Measurements from ENCODE around the gene DNAAF2.

Gene DNAAF2

DNA sequence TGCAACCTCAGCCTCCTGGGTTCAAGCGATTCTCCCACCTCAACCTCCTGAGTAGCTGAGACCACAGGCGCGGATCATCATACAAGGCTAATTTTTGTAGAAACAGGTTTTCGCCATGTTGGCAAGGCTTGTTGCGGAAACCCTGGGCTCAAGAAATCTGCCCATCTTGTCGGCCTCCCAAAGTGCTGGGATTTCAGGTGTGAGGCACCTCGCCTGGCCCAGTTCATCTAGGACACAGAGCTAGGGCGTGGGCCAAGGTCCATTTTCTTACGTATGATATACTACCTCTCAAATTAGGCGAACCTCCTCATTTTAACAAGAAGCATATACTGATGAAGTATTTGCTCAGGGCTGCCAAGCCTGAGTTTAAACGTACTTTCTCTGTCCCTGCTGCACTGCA, 51.0 kb downstream of the DNAAF2 start:
- no peaks in the 10 kb centered on the region for H3K9me3 ChIP-seq (ENCODE audit: control insufficient read depth, insufficient read depth, low read depth, low read length)
- CTCF ChIA-PET = interaction anchor here (1.6 kb wide), 1 partner anchor 122 kb away, joined by 5 read pairs; no protein-coding TSS in a partner anchor
- peak overlapping the region; percentile 7 for H3K4me3 ChIP-seq (ENCODE audit: low read depth, low read length)
- H3K4me1 ChIP-seq (ENCODE audit: control insufficient read depth, insufficient read depth, low read length) = peaks cover 9% of the 10 kb centered on the region
- no peak overlapping the region for H3K27ac ChIP-seq (ENCODE audit: extremely low read depth, low read depth, low read length)
- no peak for TF ChIP-seq SETDB1 (IDR thresholded peaks at IDR 0.05; ENCODE audit: insufficient read length, low read length)
- no peak for TF ChIP-seq ZNF560 (tag by site-specific recombination; IDR thresholded peaks at IDR 0.05; ENCODE audit: borderline replicate concordance)
- TF ChIP-seq, protein P1, sequence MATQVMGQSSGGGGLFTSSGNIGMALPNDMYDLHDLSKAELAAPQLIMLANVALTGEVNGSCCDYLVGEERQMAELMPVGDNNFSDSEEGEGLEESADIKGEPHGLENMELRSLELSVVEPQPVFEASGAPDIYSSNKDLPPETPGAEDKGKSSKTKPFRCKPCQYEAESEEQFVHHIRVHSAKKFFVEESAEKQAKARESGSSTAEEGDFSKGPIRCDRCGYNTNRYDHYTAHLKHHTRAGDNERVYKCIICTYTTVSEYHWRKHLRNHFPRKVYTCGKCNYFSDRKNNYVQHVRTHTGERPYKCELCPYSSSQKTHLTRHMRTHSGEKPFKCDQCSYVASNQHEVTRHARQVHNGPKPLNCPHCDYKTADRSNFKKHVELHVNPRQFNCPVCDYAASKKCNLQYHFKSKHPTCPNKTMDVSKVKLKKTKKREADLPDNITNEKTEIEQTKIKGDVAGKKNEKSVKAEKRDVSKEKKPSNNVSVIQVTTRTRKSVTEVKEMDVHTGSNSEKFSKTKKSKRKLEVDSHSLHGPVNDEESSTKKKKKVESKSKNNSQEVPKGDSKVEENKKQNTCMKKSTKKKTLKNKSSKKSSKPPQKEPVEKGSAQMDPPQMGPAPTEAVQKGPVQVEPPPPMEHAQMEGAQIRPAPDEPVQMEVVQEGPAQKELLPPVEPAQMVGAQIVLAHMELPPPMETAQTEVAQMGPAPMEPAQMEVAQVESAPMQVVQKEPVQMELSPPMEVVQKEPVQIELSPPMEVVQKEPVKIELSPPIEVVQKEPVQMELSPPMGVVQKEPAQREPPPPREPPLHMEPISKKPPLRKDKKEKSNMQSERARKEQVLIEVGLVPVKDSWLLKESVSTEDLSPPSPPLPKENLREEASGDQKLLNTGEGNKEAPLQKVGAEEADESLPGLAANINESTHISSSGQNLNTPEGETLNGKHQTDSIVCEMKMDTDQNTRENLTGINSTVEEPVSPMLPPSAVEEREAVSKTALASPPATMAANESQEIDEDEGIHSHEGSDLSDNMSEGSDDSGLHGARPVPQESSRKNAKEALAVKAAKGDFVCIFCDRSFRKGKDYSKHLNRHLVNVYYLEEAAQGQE (tag by site-specific recombination; IDR thresholded peaks at IDR 0.05) = no peak
- no peak for TF ChIP-seq ZNF423 (tag by site-specific recombination; IDR thresholded peaks at IDR 0.05)
- no peak for TF ChIP-seq ZNF146 (tag by site-specific recombination; IDR thresholded peaks at IDR 0.05)
- no peak for TF ChIP-seq HOXC10 (CRISPR knock-in tag; IDR thresholded peaks at IDR 0.05)
- no peak for TF ChIP-seq ZNF248 (tag by site-specific recombination; IDR thresholded peaks at IDR 0.05)
- no peak for TF ChIP-seq GLI2 (tag by site-specific recombination; IDR thresholded peaks at IDR 0.05; ENCODE audit: borderline replicate concordance, low read depth)
- TF ChIP-seq KLF10 (tag by site-specific recombination; IDR thresholded peaks at IDR 0.05) = no peak
- TF ChIP-seq, protein P2, sequence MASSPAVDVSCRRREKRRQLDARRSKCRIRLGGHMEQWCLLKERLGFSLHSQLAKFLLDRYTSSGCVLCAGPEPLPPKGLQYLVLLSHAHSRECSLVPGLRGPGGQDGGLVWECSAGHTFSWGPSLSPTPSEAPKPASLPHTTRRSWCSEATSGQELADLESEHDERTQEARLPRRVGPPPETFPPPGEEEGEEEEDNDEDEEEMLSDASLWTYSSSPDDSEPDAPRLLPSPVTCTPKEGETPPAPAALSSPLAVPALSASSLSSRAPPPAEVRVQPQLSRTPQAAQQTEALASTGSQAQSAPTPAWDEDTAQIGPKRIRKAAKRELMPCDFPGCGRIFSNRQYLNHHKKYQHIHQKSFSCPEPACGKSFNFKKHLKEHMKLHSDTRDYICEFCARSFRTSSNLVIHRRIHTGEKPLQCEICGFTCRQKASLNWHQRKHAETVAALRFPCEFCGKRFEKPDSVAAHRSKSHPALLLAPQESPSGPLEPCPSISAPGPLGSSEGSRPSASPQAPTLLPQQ (tag by site-specific recombination; IDR thresholded peaks at IDR 0.05) = no peak
- no peak for TF ChIP-seq GFI1B (tag by site-specific recombination; IDR thresholded peaks at IDR 0.05)
- no peak for TF ChIP-seq SP7 (tag by site-specific recombination; IDR thresholded peaks at IDR 0.05)
- POLR2A ChIA-PET = interaction anchor here (1.1 kb wide), 1 partner anchor 18 kb away, joined by 7 read pairs; no protein-coding TSS in a partner anchor
- peaks cover 26 to 31% of the 10 kb centered on the region in 2 experiments; a peak in 2 of 3 replicates for H3K36me3 ChIP-seq (ENCODE audit: control insufficient read depth in 2 of 2, insufficient read depth in 1 of 2, low read length in 2 of 2)

DNA sequence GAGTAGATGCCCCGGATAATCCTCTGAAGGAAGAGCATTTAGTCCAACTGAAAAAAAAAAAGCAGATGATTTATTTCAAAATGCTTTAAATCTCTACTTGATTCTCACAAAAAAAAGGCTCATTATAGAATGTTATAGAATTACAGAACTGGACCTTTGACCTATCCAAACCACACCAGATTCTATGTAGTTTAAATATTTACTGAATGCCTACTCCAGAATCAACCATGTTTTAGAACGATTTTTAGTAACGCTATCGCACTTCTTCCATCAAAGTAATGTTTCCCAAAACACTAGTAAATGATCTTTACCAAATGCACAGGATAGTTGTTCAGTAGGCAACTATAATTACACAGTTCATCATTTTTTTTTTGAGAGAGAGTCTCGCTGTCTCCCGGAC, 51.4 kb downstream of the DNAAF2 start:
- Histone ChIP-seq H3K36me3 (ENCODE audit: control insufficient read depth in 2 of 2, insufficient read depth in 1 of 2, low read length in 2 of 2) (peaks cover 26 to 31% of the 10 kb centered on the region in 2 experiments; a peak in 2 of 3 replicates), H3K27ac (ENCODE audit: extremely low read depth, low read depth, low read length) (no peak overlapping the region), H3K9me3 (ENCODE audit: control insufficient read depth, insufficient read depth, low read depth, low read length) (no peaks in the 10 kb centered on the region), H3K4me3 (ENCODE audit: low read depth, low read length) (no peak overlapping the region), H3K4me1 (ENCODE audit: control insufficient read depth, insufficient read depth, low read length) (peaks cover 11% of the 10 kb centered on the region)
- ChIA-PET POLR2A (interaction anchor here (1.0 kb wide), 1 partner anchor 11 kb away, joined by 3 read pairs; no protein-coding TSS in a partner anchor), CTCF (no interaction called here)
- no peak for TF ChIP-seq ZNF248 (tag by site-specific recombination; IDR thresholded peaks at IDR 0.05)
- TF ChIP-seq, protein P3, sequence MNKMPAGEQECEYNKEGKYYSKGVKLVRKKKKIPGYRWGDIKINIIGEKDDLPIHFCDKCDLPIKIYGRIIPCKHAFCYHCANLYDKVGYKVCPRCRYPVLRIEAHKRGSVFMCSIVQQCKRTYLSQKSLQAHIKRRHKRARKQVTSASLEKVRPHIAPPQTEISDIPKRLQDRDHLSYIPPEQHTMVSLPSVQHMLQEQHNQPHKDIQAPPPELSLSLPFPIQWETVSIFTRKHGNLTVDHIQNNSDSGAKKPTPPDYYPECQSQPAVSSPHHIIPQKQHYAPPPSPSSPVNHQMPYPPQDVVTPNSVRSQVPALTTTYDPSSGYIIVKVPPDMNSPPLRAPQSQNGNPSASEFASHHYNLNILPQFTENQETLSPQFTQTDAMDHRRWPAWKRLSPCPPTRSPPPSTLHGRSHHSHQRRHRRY (tag by site-specific recombination; IDR thresholded peaks at IDR 0.05) = no peak
- TF ChIP-seq, protein P4, sequence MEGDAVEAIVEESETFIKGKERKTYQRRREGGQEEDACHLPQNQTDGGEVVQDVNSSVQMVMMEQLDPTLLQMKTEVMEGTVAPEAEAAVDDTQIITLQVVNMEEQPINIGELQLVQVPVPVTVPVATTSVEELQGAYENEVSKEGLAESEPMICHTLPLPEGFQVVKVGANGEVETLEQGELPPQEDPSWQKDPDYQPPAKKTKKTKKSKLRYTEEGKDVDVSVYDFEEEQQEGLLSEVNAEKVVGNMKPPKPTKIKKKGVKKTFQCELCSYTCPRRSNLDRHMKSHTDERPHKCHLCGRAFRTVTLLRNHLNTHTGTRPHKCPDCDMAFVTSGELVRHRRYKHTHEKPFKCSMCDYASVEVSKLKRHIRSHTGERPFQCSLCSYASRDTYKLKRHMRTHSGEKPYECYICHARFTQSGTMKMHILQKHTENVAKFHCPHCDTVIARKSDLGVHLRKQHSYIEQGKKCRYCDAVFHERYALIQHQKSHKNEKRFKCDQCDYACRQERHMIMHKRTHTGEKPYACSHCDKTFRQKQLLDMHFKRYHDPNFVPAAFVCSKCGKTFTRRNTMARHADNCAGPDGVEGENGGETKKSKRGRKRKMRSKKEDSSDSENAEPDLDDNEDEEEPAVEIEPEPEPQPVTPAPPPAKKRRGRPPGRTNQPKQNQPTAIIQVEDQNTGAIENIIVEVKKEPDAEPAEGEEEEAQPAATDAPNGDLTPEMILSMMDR (tag by site-specific recombination; IDR thresholded peaks at IDR 0.05) = no peak
